ENCODE measurements around the gene TEX10.

- TF ChIP-seq, protein P1, sequence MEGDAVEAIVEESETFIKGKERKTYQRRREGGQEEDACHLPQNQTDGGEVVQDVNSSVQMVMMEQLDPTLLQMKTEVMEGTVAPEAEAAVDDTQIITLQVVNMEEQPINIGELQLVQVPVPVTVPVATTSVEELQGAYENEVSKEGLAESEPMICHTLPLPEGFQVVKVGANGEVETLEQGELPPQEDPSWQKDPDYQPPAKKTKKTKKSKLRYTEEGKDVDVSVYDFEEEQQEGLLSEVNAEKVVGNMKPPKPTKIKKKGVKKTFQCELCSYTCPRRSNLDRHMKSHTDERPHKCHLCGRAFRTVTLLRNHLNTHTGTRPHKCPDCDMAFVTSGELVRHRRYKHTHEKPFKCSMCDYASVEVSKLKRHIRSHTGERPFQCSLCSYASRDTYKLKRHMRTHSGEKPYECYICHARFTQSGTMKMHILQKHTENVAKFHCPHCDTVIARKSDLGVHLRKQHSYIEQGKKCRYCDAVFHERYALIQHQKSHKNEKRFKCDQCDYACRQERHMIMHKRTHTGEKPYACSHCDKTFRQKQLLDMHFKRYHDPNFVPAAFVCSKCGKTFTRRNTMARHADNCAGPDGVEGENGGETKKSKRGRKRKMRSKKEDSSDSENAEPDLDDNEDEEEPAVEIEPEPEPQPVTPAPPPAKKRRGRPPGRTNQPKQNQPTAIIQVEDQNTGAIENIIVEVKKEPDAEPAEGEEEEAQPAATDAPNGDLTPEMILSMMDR (IDR thresholded peaks at IDR 0.05) = no peak
- TF ChIP-seq EP300 (IDR thresholded peaks at IDR 0.05) (no peak), EHMT2 (IDR thresholded peaks at IDR 0.05; ENCODE audit: low read depth) (no peak), NR3C1 (IDR thresholded peaks at IDR 0.05) (no peak), RNF2 (IDR thresholded peaks at IDR 0.05; ENCODE audit: borderline replicate concordance, low read depth) (no peak), MYC (IDR thresholded peaks at IDR 0.05; ENCODE audit: borderline replicate concordance, low read length) (no peak), JUN (IDR thresholded peaks at IDR 0.05) (no peak), RFX5 (IDR thresholded peaks at IDR 0.05) (no peak), BHLHE40 (IDR thresholded peaks at IDR 0.05; ENCODE audit: low read depth, low read length) (no peak), POLR2A (IDR thresholded peaks at IDR 0.05; ENCODE audit: low read length) (no peak)
- TF ChIP-seq, protein P2, sequence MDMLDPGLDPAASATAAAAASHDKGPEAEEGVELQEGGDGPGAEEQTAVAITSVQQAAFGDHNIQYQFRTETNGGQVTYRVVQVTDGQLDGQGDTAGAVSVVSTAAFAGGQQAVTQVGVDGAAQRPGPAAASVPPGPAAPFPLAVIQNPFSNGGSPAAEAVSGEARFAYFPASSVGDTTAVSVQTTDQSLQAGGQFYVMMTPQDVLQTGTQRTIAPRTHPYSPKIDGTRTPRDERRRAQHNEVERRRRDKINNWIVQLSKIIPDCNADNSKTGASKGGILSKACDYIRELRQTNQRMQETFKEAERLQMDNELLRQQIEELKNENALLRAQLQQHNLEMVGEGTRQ (IDR thresholded peaks at IDR 0.05) = no peak
- TF ChIP-seq, protein P3, sequence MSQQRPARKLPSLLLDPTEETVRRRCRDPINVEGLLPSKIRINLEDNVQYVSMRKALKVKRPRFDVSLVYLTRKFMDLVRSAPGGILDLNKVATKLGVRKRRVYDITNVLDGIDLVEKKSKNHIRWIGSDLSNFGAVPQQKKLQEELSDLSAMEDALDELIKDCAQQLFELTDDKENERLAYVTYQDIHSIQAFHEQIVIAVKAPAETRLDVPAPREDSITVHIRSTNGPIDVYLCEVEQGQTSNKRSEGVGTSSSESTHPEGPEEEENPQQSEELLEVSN (IDR thresholded peaks at IDR 0.05; ENCODE audit: borderline replicate concordance, low read depth) = no peak
Observed at GRCh38 chr9:100269656-100270055, 83.1 kb downstream of the TEX10 start.
